HT1080 (cell line): ENCODE data around the gene EML6. TPM values are rescaled to one million over a fixed set of nuclear protein-coding genes. Genes with fewer than 3 reads are reported as not detected.
"Not testable (repeated sequence)": the region's sequence is repeated elsewhere in the genome, so short reads cannot be mapped to it uniquely, and the experiment has no call there.

Source experiments
- DNase-seq: peaks from one replicate; pipeline ENCODE4 v3.0.0-alpha.2; 2015; ENCODE audit warnings: low read depth
- total RNA-seq: library from RNA; depleted of rRNA; stranded (reverse); fragments of >200 nt; shearing (Covaris generic); gene quantifications from 2 replicates; pipeline ENCODE4 v1.2.3, GENCODE V29; 2014

The EML6 gene
- total RNA-seq, 1 experiment from 2014 or later: 1.8 TPM

DNA sequence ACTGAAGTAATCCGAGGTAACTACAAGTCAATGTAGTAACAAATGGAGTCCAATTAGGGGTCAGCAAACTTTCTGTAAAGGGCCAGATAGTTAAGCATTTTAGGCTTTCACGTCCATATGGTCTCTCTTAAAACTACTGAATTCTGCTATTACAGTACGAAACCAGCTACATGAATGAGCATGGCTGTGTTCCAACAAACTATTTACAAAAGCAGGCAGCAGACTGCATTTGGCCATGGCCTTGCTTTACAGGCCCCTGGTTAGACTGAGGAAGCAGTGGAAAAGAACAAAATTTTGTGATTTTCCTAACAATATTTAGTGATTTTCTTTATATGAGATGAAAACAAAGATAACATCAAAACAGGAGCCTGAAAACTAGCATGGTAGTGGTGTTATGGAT, 262.8 kb downstream of the EML6 start:
- DNase-seq: no peak

DNA sequence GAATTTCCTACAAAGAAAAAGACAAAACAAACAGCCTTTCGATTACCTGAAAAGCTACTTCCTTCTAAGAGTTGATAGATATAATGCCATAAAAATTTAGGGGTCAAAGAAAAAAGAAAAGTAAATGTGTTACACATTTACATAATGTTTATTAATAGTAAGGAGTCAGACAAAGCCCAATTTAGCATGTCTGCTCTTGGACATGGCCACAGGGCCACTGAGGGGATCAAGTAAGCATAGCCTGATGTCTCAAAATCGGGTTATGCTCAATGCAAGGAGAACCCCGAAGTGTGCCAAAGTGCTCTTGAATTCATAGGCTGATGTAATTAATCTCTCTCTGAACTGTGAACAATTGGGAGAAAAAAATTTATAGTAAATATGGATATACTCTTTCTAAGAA, 265.1 kb downstream of the EML6 start:
- DNase-seq: no peak

DNA sequence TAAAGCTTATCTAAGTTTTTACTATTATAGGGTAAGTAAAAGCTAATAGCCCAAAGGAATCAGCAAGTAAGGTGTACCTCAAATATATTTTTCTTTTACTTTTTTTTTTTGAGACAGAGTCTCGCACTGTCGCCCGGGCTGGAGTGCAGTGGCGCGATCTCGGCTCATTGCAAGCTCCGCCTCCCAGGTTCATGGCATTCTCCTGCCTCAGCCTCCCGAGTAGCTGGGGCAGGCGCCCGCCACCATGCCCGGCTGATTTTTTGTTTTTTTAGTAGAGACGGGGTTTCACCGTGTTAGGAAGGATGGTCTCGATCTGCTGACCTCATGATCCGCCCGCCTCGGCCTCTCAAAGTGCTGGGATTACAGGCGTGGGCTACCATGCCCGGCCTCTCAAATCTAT, 267.2 kb downstream of the EML6 start:
- not testable (repeated sequence) for DNase-seq

DNA sequence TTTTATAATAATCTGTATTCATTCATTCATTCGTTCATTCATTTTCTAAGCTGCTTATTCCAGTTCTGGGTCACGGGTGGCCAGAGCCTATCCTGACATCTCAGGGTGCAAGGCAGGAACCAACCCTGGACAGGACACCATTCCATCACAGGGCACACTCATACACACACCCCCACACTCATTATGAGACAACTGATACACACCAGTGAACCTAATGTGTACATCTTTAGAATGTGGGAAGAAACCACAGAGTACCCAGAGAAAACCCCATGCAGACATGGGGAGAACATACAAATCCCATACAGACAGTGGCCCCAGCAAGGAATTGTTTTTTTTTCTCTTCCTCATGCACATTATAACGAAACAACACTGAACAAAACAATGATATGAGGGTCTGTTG, 272.1 kb downstream of the EML6 start:
- DNase-seq: no peak

DNA sequence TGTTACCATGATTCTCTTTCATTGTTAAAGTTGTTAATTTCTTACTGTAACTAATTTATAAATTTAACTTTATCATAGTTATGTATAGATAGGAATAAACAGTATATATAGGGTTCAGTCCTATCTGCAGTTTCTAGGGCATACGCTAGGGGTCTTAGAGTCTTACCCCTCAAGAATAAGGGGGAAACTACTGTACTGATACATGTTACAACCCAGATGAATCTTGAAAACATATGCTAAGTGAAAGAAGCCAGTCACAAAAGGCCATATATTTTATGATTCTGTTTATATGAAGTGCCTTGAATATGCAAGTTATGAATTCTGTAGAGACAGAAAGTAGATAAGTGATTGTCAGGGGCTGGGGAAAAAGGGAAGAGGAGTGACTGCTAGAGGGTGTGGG, 274.4 kb downstream of the EML6 start:
- DNase-seq: no peak

DNA sequence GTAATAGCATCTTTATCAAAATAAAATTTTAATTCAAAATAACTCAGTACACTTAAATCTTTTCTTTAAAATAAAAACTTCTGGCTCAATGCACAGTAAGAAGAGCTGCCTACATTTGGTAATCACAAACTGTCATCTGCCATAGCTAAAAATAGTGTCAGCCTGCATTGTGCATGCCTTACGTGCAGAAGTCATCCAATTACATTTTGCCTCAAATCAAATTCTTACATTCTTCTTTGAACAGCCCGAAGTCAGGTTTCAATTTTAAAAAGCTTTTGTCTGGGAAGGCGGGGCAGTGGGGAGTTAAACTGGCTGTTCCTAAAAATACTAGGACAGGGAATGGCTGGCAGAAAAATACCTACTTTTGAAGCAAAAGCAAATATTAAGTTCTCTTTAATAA, 275.7 kb downstream of the EML6 start:
- peak; percentile 23 for DNase-seq

DNA sequence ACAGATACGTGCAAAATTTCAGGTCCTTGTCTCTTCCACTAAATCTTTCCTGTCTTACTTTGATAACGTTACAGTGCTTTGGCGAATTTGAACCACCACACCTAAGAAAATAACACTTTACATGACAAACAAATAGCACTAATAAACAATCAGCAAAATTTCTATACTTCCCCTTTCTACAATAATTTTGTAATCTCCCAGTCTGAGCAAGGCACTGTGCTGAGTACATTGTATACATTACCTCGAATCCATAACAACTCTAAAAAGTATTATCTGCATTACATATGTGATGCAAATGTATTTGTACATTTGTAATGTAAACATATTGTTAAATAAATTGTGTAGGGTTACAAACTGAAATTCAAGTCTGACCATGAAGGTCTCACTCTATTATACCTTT, 276.9 kb downstream of the EML6 start:
- no peak for DNase-seq

DNA sequence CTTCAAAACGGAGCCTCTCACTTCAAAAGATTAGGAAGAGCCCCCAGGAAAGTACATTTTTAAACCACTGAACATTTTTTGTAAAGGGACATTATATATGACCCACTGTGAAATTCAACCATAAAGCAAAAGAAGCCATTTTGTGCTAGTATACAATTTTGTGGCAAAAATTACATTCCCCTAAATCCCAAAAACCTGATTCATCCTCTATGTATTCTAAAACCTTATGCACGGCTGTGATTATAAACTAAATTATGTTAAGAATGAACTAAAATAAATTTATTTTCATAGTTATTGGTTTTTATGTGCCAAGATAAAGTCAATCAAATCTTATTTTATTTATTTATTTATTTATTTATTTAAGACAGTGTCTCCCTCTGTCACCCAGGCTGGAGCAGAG, 278.3 kb downstream of the EML6 start:
- DNase-seq: no peak

DNA sequence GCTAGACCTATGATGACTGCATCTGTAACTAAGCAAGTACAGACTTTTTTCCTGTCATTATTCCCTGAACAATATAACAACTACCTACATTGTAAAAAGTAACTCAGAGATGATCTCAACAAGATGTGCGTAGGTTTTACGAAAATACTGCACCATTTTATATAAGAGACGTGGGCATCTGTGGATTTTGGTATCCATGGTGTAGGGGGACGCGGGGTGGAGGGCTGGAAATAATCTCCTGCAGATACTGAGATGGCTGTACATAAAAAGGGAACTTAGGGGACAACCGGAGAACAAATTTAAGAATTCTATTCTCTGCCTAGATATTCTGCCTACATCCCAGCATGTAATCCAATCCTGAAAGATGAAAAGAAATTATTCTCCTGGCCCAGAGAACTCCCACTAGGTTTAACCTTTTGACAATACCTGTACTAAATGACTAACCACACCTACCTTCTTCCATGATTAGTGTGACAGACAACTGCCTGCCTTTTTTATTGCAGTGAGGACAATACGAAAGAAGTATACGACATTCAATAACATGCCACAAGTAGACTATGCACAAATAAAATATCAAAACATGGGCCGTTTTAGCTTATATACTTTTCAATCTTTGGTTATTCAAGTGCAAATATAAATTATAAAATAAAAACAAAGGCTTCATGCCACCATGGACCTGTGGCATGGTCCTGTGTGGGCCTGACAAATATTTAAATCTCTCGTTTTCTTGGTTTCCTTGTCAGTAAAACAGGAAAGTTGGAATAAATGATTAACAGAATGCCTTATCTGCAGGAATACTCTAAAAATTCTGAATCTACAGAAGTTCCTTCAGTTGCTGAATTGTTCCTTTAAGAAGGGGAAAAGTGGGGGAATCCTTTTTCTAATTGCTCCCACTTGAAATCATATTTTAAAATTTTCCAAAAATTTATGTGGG, 280.5 kb downstream of the EML6 start:
- DNase-seq: no peak

DNA sequence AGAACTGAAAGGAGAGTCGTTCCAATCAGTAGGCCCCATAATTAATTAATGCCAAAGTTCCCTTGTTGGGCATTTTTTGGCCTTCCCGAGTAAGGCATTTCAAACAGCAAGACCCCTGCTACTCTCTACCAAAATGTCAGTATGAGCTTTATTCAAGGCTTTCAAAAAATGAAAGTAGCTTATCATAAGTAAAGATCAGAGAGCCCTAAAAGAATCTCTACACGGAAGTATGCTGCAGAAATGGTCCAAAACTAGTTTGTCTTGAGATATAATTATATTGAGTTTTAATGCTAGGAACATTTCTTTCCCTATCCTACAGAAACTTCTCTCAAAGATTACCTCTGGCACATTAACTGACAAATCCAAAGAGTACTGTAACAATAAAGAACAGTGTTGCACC, 282.8 kb downstream of the EML6 start:
- no peak for DNase-seq

DNA sequence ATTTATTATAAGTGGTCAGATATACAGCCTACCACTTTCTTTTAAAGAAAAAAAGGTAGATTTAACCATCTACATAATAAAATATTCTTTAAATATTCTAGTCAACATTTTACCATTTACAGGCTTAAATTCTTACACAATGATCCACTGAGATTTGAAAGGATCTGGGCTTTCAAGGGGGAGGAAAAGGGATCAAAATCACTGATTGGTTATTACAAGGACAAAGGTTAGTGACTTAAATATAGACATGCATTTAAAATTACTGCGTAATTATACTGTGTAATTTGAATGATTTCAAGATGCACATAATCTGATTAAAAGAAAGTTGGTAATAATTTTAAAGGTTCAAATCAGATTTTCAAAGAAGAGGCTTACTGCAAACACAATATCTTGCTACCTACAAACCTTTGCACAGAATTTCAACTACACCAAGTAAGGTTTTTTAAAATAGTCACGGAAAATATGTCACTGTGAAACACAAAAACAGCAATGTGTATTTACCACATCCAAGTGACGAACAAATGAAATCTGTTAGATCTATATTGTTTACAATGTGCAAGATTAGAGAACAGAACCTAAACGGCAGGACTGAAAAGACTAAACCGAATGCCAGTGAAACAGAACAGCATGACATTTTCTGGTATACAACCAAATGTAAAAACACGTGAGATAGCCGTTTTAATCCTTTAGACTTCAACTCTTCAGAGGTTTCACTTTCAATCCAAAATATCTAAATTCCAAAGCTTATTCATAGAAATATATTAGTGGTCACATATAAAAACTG, 286.0 kb downstream of the EML6 start:
- no peak for DNase-seq

DNA sequence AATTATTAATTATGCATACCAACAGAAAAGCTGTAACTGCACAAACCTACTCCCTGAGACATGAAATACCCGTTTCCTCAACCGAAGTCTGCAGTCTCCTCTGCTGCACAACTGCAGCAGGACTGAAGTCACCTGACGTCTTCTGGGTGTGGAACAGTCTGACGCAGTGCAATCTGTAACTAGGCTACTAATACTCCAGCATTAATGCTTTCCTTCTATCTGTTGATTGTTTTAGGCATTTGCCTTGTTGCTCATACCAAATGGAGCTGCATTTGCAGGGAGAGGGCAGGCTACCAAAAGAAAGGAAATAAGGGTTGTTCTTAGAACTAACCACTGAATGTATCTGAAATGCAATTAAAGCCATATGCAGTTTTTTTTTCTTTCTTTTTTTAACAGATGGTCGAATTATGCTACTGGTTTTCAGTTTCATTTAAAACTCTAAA, 286.7 kb downstream of the EML6 start:
- no peak for DNase-seq

DNA sequence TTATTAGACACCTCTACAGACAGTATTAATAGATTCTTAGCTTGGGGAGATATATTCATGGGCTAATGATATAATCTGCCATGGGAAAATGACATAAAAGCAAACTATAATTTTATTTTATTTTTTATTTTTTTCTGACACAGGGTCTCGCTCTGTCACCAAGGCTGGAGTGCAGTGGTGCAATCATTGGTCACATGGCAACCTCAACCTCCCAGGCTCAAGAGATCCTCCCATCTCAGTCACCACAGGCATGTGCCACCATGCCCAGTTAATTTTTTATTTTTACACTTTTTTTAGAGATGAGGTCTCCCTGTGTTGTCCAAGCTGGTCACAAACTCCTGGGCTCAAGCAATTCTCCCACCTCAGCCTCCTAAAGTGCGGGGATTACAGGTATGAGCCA, 287.5 kb downstream of the EML6 start:
- no peak for DNase-seq

DNA sequence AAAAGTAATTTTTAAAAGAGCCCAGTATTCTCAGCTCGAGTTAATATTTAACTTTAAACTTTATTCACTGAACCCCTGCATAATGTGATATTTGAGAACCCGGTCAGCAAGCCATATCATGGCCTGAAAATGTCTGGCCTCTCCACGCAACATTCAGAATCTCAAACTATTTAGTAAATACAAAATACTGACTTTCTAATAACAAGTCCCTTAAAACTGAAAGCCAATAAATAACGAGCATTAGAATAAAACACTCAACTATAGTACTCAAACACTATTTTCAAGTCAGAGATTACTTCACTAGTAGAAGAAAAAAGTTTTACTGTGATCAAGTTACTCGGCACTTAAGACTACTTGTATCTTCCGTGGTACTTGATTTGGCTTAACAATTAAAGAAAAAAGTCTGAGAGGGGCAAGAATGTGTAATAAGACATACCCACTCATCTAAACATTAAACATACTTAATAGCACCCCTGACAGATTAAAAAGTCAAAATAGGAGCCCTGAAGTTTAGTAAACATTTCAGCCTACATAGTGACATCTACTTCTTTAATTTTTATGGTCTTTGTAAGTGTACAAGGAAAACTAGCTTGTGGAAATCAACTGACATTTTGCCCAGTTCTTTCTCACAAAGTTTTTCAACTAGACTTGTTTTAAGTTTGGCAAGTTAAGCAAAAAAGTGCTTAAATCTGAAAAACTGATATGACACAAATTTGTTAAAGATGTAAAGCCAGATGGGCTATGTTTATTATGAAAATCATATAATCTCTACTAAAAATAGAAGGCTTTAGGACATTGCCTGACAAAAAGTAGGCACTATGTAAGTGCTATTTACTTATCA, 288.6 kb downstream of the EML6 start:
- DNase-seq: no peak

DNA sequence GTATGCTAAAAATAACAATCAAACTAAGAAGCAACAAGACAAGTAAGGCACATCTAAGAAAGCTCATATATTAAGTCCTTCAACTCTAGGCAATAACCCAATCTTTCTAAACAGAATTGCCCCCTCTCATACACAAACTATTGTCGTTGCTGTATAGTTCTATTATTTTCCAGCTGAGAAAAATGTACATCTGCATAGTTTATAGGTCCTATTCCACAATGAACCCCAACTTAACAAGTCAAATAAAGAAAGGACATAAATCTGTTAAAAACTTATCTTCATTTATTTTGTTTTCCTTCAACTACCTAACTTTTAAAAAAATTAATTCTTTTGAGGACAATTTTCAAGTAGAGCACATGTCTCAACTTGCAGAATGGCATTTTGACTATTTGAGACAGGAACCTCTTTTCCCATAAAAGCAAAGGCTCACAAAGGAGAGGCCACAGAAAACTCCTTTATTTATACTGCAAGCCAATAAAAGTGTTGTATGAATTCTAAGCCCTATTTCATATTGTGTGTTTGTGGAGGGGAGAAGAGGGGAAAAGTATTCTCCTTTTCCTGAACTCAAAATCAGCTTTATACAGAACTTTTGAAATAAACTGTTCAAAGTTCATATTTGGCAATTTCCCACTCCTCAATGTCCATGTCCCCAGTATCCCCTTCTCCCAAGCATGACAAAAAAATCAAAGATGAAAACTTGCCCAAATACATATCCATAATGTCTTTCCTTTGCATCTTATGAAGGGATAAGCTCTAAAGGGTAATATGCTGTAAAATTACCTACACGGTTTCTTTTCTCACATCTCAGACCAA, 289.4 kb downstream of the EML6 start:
- DNase-seq: no peak

DNA sequence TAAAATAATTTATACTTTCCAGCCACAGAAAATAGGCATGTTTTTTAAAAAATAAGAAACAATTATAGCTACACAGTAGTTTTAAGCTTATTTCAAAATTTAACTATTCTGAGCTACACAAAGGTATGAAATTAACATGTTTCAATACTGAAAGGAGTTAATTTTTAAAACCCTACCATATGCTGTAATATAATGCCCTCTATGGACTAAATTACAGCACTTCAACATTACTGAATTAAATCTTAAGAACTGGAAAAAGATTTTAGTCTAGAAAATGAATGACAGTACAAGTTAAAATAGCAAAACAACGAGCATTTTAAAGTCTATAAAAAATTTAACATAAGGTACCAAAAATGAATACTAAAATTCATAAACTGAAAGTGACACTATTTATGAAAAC, 290.5 kb downstream of the EML6 start:
- DNase-seq: no peak

DNA sequence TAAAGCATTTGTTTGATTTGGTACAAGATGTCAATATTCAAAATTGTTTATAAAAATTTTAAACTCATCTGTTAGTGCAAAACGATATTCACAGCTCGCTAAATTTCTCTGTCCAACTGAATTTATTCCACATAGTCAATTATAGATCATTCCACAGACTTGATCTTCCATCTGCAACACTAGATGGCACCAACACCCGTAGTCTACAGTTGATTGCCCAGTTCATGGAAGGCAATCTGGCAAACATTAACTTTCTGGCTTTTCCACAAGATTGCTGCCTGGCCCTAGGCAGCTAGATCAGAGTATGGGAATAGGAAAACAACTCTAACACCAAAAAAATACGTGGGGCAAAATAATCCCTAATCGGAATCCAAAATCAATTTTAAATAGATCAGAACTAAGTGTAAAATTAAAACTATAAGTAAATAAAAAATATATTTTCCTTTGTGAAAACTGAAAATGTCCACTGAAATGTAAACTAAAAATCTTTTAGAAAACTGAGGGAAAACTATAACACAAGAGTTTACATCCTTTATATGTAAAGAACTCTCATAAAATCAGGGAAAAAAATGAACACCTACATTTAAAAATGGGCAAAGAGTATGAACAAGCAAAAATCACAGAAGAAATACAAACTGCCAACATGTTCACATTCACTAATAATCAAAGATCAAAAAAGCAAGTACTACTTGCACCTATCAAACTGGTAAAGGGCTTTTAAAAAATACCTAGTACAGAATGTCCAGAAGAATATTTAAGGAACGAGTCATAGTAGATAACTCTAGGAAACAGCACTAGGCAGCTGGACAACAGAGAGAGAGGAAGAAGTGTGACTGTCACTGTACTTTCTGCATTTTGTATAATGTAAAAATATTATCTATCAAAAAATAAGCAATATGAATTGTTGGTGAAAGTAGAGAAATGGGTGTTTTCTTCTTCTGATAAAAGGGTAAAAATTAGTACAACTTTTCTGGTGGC, 291.8 kb downstream of the EML6 start:
- peak; percentile 51 for DNase-seq

DNA sequence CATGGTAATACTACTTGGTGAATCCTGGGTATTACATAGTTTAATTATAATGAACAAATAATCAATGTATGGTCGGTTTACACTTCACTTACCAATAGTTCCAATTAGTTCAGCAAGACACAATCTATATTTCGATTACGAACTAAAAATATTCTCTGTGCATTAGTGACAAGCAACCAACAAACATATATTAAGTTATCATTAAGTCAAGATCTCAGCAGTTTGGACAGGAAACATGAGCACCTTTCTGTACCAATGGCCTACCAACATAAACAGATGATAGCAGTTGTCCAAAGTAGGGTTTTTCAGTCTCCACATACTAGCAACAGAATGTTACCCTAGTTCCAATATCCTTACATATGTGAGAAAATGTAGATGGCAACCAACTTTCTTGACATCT, 294.0 kb downstream of the EML6 start:
- DNase-seq: no peak

DNA sequence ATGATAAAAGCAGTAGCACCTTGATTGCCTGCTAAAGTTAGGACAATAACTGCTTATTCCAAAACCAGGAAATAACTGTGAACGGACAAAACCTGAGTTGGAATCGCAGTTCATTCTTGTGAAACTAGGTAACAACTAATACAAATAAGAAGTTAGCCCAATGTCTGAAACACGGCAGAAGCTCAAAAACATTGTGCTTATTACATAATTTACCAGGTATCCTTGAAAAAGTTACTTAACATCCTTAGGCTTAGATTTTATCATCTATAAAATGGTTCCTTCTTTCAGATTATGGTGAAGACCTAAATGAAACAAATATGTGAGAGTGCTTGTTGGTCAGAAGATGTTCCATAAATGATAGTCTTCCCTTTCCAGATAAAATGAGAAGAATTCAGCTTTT, 294.4 kb downstream of the EML6 start:
- no peak for DNase-seq

DNA sequence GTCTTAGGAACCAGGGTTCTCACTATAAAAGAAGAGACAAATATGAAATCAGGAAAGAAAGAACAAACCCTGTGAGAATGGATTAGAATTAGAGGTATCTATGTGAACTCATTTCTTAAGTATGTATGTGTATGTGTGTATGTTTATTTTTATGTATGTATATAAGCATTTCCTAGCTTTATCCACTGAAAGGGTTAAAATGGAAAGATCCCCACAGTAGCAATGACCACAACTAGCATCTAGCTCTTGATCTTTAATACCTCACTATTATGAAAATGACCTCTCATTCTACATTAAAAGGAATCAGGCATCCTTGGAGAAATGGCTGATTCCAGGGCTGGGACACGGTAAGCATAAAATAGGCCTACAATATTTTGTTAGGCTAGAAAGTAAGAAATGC, 295.2 kb downstream of the EML6 start:
- no peak for DNase-seq
